NCI-H1092 (cell line): ENCODE results near the gene MAN2A1.
"Not testable (repeated sequence)": the region's sequence is repeated elsewhere in the genome, so short reads cannot be mapped to it uniquely, and the experiment has no call there.

Source experiments
- DNase-seq: peaks from one replicate; lab custom pipeline; 2025; lab: John Stamatoyannopoulos, UW

Gene MAN2A1

GRCh38 chr5:109826426-109826825 lies 136.7 kb downstream of the MAN2A1 start:
- no peak for DNase-seq

GRCh38 chr5:109829331-109829730 lies 139.6 kb downstream of the MAN2A1 start:
- DNase-seq, result no peak

GRCh38 chr5:109830955-109831502 lies 141.3 kb downstream of the MAN2A1 start:
- no peak for DNase-seq

- not testable (repeated sequence) for DNase-seq
Measured at GRCh38 chr5:109832207-109833188, 142.8 kb downstream of the MAN2A1 start.

GRCh38 chr5:109833946-109834345 lies 144.2 kb downstream of the MAN2A1 start:
- DNase-seq, result no peak

GRCh38 chr5:109836280-109836679 lies 146.6 kb downstream of the MAN2A1 start:
- no peak for DNase-seq

- DNase-seq, result no peak
Measured at GRCh38 chr5:109837231-109837861, 147.6 kb downstream of the MAN2A1 start.

GRCh38 chr5:109838157-109838556 lies 148.4 kb downstream of the MAN2A1 start:
- no peak for DNase-seq

- DNase-seq, result no peak
Measured at GRCh38 chr5:109844148-109844547, 154.4 kb downstream of the MAN2A1 start.

GRCh38 chr5:109844695-109845094 lies 155.0 kb downstream of the MAN2A1 start:
- DNase-seq, result no peak

- DNase-seq, result no peak
Measured at GRCh38 chr5:109848130-109848529, 158.4 kb downstream of the MAN2A1 start.

GRCh38 chr5:109849478-109850088 lies 159.9 kb downstream of the MAN2A1 start:
- DNase-seq, result no peak

GRCh38 chr5:109852371-109853155 lies 162.8 kb downstream of the MAN2A1 start:
- DNase-seq, result no peak

GRCh38 chr5:109853377-109853776 lies 163.7 kb downstream of the MAN2A1 start:
- no peak for DNase-seq

- DNase-seq, result no peak
Measured at GRCh38 chr5:109855056-109855455, 165.3 kb downstream of the MAN2A1 start.

GRCh38 chr5:109857405-109858031 lies 167.8 kb downstream of the MAN2A1 start:
- no peak for DNase-seq

- no peak for DNase-seq
Measured at GRCh38 chr5:109859537-109859936, 169.8 kb downstream of the MAN2A1 start.

- DNase-seq, result no peak
Measured at GRCh38 chr5:109862301-109862700, 172.6 kb downstream of the MAN2A1 start.

- no peak for DNase-seq
Measured at GRCh38 chr5:109863752-109864151, 174.0 kb downstream of the MAN2A1 start.

GRCh38 chr5:109865637-109866036 lies 175.9 kb downstream of the MAN2A1 start:
- no peak for DNase-seq

- DNase-seq, result no peak
Measured at GRCh38 chr5:109866051-109866450, 176.3 kb downstream of the MAN2A1 start.
